MM.1S (cell line): ENCODE measurements around the gene SERPINA6.

ENCODE experiments used
- DNase-seq: peaks from one replicate; pipeline ENCODE4 v3.0.0-alpha.2; 2015
- H2AFZ ChIP-seq: fragments of 300-600 bp; sonication (generic); 2 replicates; pipeline ENCODE4 v1.6.0; 2016; ENCODE audit warnings: antibody characterized with exemption, low read length
- H3F3A ChIP-seq: fragments of 300-600 bp; sonication (generic); 2 replicates; pipeline ENCODE4 v1.6.1; 2016; ENCODE audit warnings: mild to moderate bottlenecking, antibody characterized with exemption, low read length, moderate library complexity, mixed read lengths; ENCODE audit not compliant: insufficient read depth
- H3K27ac ChIP-seq: fragments of 300-600 bp; sonication (generic); 2 replicates; pipeline ENCODE4 v1.5.1; 2016; ENCODE audit warnings: mild to moderate bottlenecking, low read length
- H3K27me3 ChIP-seq: fragments of 300-600 bp; sonication (generic); replicated peaks from 2 replicates; pipeline ENCODE4 v1.6.0; 2016; ENCODE audit warnings: low read length; ENCODE audit not compliant: insufficient read depth
- H3K36me3 ChIP-seq: fragments of 300-600 bp; sonication (generic); replicated peaks from 2 replicates; pipeline ENCODE4 v1.6.1; 2016; ENCODE audit warnings: mild to moderate bottlenecking, low read length, mixed read lengths; ENCODE audit not compliant: insufficient read depth
- H3K4me1 ChIP-seq: fragments of 300-600 bp; sonication (generic); 2 replicates; pipeline ENCODE4 v1.6.1; 2016; ENCODE audit warnings: low read length, mixed read lengths
- H3K4me2 ChIP-seq: fragments of 300-600 bp; sonication (generic); 2 replicates; pipeline ENCODE4 v1.6.0; 2016; ENCODE audit warnings: low read depth, low read length
- H3K4me3 ChIP-seq: fragments of 300-600 bp; sonication (generic); 2 replicates; pipeline ENCODE4 v1.5.1; 2016; ENCODE audit warnings: low read length, mixed read lengths
- H3K79me2 ChIP-seq: fragments of 300-600 bp; sonication (generic); 2 replicates; pipeline ENCODE4 v1.6.1; 2016; ENCODE audit warnings: mixed run types, low read length, mixed read lengths
- H3K9ac ChIP-seq: fragments of 300-600 bp; sonication (generic); 2 replicates; pipeline ENCODE4 v1.6.1; 2016; ENCODE audit warnings: low read length, mixed read lengths
- H3K9me2 ChIP-seq: fragments of 300-600 bp; sonication (generic); replicated peaks from 2 replicates; pipeline ENCODE4 v1.6.1; 2016; ENCODE audit warnings: mild to moderate bottlenecking, low read length, mixed read lengths; ENCODE audit not compliant: insufficient read depth
- H3K9me3 ChIP-seq: fragments of 300-600 bp; sonication (generic); replicated peaks from 2 replicates; pipeline ENCODE4 v1.6.1; 2016; ENCODE audit warnings: mild to moderate bottlenecking, low read length, mixed read lengths; ENCODE audit not compliant: insufficient read depth
- H4K20me1 ChIP-seq: fragments of 300-600 bp; sonication (generic); 2 replicates; pipeline ENCODE4 v1.6.1; 2016; ENCODE audit warnings: mild to moderate bottlenecking, low read length, moderate library complexity, mixed read lengths; ENCODE audit not compliant: insufficient read depth
- CTCF ChIP-seq: fragments of 300-600 bp; sonication (generic); IDR thresholded peaks from 2 replicates; pipeline ENCODE4 v1.5.1; 2016; ENCODE audit warnings: antibody characterized with exemption, low read length, mixed read lengths
- EZH2 ChIP-seq: fragments of 300-600 bp; sonication (generic); optimal IDR thresholded peaks from 2 replicates; pipeline ENCODE3; 2017; ENCODE audit warnings: low read depth, mild to moderate bottlenecking, antibody characterized with exemption, low read length, mixed read lengths
- EZH2phosphoT487 ChIP-seq: fragments of 300-600 bp; sonication (generic); IDR thresholded peaks from 2 replicates; pipeline ENCODE4 v1.6.1; 2018; ENCODE audit warnings: antibody characterized with exemption, low read length

The SERPINA6 gene

GRCh38 chr14:94312481-94313246, 10.5 kb downstream of the SERPINA6 start:
- Histone ChIP-seq H3K36me3 (no peaks in the 10 kb centered on the region), H3F3A (no peaks in the 10 kb centered on the region), H3K27ac (no peak overlapping the region), H4K20me1 (no peaks in the 10 kb centered on the region), H2AFZ (no peak overlapping the region), H3K27me3 (no peaks in the 10 kb centered on the region), H3K9me3 (no peaks in the 10 kb centered on the region), H3K4me2 (no peak overlapping the region), H3K9ac (no peak overlapping the region), H3K9me2 (no peaks in the 10 kb centered on the region), H3K4me1 (no peaks in the 10 kb centered on the region), H3K4me3 (no peak overlapping the region), H3K79me2 (no peaks in the 10 kb centered on the region)
- TF ChIP-seq EZH2: no peak
- no peak for TF ChIP-seq CTCF
- DNase-seq: no peak

- Histone ChIP-seq H3K9ac (no peak overlapping the region), H3K9me2 (no peaks in the 10 kb centered on the region), H3K27ac (no peak overlapping the region), H3K4me2 (no peak overlapping the region), H3K27me3 (no peaks in the 10 kb centered on the region), H3K4me3 (no peak overlapping the region), H3F3A (no peaks in the 10 kb centered on the region), H3K79me2 (no peaks in the 10 kb centered on the region), H3K4me1 (no peaks in the 10 kb centered on the region), H3K36me3 (no peaks in the 10 kb centered on the region), H3K9me3 (no peaks in the 10 kb centered on the region), H4K20me1 (no peaks in the 10 kb centered on the region), H2AFZ (no peak overlapping the region)
- TF ChIP-seq EZH2 (no peak), CTCF (no peak), EZH2phosphoT487 (no peak)
- DNase-seq: no peak
Observed at GRCh38 chr14:94310248-94310647, 12.9 kb downstream of the SERPINA6 start.

GRCh38 chr14:94309721-94310120, 13.4 kb downstream of the SERPINA6 start:
- Histone ChIP-seq H3K36me3 (no peaks in the 10 kb centered on the region), H4K20me1 (no peaks in the 10 kb centered on the region), H2AFZ (no peak overlapping the region), H3K27ac (no peak overlapping the region), H3K4me3 (no peak overlapping the region), H3K4me2 (no peak overlapping the region), H3K27me3 (no peaks in the 10 kb centered on the region), H3K9me3 (no peaks in the 10 kb centered on the region), H3F3A (no peaks in the 10 kb centered on the region), H3K4me1 (no peaks in the 10 kb centered on the region), H3K9me2 (no peaks in the 10 kb centered on the region), H3K9ac (no peak overlapping the region), H3K79me2 (no peaks in the 10 kb centered on the region)
- no peak for TF ChIP-seq EZH2phosphoT487
- TF ChIP-seq CTCF: no peak
- no peak for TF ChIP-seq EZH2
- no peak for DNase-seq
